NCI-H2227 (cell line): ENCODE measurements around the gene KCNG2.
"Not testable (repeated sequence)": the region's sequence is repeated elsewhere in the genome, so short reads cannot be mapped to it uniquely, and the experiment has no call there.

Source experiments
- DNase-seq: peaks from one replicate; lab custom pipeline; 2025; ENCODE audit not compliant: unreplicated experiment; lab: John Stamatoyannopoulos, UW

The KCNG2 gene

DNA sequence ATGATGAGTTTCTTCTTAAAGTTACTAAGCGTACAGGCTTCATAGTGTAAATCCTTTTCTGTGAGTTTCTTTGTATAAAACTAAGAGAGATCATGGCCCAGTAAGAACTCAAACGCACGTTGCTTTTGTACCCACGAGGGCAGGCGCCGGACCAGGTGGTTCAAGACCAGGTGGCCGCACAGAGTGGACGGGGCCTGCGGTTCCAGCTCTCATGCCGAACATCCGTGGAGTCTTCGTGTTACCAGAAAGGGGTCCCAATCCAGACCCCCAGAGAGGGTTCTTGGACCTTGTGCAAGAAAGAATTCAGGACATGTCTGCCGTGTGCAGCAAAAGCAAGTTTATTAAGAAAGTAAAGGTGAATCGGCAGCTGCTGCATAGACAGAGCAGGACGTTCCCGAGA, 53.0 kb downstream of the KCNG2 start:
- no peak for DNase-seq

DNA sequence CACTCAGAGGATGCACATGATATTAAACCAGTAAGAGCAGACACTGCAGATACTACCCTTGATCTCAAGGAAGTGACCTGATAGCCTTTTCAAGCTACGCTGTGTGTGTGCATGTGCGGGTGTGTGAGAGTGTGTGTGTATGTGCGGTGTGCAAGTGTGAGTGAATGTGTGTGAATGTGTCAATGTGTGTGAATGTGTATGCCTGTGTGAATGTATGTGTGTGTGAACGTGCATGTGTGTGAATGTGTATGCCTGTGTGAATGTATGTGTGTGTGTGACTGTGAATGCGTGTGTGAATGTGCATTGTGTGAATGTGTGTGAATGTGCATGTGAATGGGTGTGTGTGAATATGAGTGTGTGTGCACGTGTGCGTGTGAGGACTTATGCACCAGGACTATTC, 53.8 kb downstream of the KCNG2 start:
- no peak for DNase-seq

DNA sequence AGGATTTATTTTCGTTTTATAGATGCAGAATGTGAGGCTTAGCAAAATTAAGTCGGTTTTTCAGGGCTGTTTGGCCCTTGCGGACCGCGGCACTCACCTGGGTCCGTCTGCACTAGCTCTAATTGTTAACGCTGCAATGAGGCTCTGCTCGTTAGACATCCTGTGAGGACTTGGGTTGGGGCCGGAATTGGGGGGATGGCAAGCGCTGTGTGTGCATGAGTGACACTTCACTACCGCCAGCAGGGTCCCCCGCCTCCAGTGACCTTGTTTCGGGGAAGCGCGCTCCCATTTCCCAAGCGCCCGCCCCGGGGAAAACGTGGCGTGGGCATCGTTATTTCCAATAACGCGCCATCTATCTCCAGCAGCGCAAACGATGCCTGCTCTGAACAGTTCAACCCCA, 54.2 kb downstream of the KCNG2 start:
- DNase-seq: no peak

DNA sequence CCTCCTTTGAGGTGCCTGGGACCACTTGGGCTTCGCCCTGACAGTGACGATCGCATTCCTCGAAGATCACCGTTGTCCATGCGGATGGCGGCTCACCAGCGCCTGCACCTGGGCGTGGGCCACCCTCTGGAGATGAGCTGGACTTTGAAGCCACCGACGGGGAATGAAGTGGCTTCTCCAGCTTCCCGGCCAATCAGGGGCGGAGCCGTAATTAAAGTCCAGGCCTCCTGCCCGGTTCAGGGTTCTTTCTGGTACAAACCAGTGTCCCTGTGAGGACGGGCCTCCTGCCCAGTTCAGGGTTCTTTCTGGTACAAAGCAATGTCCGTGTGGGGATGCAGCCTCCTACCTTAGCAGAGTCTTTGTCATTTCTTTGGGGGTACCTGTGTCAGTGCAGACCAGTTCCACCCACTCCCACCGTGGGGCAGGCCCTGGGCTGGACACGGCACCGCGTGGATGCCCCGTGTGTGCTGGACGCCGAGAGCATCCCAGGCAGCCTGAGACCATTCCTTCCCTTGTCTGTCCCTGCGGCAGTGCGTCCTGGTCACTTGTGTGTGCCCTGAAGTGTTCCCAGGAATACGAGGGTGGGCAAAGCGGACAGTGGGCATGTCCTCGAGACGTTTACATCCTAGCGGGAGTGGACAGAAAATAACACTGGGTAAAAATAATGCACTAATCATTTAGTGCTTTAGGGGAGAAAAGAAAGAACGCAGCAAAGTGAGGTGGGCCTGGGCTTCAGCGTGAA, 55.0 kb downstream of the KCNG2 start:
- DNase-seq: no peak

DNA sequence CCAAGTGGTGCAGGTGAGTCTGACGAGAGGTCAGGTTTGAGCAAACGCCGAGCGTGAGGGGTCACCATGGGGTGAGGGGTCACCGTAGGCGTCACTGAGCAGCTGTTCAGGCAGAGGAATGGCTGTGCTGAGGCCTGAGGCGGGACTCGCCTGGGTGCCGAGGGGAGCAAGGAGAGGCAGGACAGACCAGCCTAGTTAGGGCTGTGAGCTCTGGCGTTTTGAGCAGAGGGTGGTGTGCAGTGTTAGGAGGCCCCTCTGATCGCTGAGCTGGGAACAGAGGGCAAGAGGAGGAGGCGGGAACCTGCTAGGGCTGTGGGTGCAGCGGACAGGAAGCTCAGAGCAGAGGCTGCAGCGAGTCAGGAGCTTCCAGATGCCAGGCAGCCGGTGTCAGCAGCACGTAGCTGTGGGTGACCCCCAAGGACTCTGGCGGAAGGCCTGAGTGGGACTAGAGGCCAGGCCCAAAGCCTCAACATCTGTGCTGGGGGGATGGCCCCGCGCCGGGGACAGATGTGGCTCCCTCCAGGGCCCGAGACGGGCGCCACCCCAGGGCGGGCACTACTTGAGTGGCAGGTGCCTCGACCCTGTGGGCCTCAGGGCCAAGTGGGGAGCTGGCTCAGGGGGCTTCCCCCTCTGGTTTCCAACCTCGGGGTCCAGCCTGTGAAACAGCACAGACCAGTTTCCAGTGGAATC, 55.7 kb downstream of the KCNG2 start:
- no peak for DNase-seq

DNA sequence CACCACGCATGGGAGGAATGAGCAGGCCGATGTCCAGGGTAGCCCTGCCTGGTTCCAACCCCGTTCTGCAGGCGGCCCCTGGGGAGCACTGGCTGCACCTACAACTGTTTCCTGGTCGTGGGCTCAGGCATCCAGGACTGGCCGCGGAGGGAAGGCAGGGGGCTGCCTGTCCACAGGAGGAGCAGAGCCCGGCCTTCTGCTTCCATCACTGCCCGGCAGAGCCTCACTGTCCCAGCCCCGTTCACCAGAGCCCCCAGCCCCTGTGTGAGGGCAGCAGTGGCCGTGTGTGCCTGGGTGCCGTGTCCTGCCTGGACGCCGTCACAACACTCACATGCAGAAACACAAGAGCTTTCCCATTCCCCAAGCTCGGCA, 56.2 kb downstream of the KCNG2 start:
- DNase-seq: no peak

DNA sequence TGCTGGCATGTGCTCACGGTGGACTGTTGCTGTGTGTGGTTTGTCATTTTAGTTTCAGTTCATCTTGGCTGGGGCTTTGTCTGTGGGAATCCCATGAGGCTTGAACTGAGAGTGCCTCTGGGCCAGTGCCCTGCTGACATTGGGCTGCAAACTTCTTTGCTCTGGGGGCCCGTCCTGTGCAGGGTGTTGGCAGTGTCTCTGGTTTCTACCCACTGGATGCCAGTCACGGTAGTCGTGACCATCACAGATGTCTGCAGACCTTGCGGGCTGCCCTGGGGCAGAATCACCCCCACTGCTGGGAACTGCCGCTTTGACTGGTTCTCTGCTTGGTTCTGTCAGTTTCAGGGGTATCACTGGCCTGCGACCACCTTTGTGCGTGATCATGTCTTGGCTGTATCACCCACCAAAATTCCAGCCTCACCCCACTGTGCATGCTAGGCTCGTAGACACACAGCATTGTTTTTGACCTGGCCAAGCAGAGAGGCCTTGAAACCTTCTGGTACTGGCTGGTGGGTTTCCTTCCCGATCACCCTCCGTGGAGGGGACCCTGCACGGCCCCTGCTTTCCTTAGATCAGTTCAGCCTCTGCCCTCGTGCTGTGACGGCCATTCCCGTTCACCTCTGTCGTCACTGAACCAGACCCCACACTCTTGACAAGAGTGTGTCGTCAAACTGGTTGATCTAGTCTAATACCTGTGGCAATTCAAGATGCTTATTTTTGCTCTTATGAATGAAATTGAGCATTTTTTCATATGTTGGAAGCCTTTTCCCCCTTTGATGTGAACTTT, 57.6 kb downstream of the KCNG2 start:
- DNase-seq: no peak

DNA sequence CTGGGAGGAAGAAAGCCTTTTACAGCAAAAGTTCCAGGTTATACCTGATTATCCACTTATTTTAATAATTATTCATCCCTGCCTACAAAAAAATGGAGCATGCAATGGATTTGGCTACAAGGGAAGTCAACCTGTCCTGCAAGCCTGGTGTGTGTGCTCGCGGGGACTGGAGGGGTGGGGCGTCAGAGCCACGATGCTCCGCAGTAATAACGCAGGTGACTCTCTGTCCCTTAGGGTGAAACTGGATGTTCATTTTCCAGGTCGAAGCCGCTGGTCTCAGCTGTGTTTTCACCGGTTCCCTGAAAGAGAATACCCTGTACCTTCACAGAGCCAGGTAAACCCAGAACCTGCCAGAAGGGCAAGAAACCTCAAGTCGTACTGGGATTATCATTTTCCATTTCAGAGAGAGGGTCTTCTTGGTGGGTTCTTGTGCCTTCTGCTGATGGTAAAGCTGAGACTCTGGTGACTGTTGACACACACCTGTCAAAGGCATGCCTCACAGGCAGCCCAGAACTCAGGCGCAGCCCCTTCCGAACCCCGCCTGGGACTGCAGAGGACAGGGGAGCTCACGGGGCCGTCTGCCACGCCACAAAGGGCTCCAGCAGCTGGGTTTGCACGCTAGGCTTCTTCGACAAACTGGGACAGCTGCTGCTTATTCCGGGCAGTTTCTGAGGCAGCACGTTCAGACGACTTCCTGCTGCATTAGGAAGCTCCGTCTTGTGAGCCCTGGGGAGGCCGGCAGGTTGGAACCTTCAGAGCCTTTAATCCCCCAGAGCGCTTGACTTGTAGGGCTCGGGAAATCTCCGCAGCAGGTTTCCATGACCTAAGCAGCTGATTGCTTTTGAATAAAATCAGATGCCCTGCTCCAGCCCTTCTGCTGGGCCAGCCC, 58.6 kb downstream of the KCNG2 start:
- DNase-seq: peak; percentile 34

DNA sequence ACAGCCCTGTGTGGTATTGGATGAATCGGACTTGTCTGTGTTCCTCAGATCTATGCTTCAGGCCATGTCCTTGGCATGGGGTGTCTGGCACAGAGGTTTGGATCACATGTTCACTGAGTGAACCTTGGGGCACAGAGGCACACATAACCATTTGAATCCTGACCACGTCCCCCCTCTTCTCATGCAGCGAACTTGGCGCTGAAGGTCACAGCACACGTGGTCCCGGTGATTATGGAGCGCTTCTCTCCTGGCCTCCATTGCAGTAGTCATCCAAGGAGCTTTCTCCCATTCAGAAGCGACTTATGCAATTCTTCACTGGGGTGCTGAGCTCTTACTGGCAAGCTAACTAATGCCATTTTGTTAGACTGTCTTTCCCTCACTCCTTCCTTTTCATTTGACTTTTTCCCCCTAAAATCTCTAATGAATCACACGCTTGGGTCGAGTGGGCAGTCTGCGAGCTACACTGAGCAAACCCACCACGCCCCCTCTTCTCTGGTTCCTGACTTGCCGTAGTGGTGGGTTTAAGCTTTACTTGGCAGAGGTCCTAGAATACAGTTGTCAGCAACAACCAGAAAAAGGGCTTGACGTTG, 59.4 kb downstream of the KCNG2 start:
- DNase-seq: peak; percentile 7

DNA sequence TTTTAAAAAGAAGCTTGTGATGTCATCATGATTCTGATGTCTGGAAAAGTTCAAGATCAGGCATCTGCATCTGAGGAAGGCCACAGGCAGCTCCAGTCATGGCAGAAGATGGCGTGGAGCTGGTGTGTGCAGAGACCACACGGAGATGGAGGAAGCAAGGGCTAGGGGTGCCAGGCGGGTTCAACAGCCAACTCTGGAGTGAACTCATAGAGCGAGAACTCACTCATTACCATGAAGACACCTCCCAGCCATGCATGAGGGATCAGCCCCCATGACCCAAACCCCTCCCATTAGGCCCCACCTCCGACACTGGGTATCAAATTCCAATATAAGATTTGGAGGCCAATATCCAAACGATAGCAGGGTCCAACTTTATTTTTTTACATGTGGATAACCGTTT, 61.6 kb downstream of the KCNG2 start:
- no peak for DNase-seq

DNA sequence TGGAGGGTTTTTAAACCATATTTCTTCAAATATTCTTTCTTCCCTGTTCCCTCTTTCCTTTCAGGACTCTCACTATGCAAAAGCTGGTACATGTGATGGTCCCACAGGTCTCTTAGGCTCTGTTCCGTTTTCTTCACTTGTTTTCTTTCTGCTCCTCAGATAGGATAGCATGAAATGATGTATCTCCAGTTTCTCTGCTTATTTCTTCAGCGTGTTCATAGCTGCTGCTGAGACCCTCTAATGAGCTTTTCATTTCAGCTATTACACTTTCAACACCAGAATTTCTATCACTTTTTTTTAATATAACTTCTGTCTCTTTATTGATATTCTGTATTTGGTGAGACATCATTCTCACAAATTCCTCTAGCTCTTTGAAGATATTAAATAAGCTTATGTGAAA, 63.9 kb downstream of the KCNG2 start:
- no peak for DNase-seq

DNA sequence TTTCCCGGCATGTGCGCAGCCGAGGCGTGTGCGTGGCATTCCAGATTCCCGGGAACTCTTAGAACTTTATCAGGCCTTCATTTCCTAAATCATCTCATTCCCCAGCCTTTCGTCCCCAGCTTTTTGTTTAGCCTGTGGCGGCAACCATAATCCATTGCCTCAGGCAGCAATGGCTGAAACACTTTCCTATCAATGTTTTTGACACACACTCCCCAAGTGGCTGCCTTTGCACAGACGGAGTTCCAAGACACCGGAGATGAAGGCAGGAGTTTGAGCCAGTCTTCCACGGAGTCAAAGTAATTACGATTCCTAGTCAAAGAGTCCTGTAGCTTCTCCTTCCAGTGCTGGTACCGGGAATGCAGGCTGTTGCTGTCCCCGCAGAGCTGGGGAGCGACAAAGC, 64.8 kb downstream of the KCNG2 start:
- DNase-seq: no peak

DNA sequence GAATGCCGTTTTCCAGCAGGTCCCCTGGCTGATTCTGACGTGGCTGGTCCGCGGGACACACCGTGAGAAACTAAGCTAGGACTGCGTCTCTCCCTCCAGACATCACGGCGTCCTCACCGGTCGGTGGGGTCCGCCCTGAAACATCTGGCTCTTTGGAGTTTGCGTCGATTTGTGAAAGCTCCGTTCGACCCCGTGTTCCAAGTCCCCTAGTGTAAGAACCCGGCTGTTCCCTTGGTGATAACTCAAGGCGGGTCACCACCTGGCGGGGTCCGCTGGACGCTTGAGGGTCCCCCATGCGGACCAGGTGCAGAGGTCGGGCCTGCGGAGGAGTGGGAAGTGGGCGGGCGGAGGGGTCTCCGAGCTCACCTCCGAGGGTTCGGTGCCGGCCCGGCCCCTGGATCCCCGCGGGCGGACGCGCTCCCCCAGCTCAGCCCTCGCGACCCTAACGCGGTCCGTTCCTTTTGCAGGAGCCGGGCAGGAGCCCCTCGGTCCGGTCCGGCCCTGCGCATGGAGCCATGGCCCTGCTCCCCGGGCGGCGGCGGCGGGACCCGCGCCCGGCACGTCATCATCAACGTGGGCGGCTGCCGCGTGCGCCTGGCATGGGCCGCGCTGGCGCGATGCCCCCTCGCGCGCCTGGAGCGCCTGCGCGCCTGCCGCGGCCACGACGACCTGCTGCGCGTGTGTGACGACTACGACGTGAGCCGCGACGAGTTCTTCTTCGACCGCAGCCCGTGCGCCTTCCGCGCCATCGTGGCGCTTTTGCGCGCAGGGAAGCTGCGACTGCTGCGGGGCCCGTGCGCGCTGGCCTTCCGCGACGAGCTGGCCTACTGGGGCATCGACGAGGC, 65.6 kb downstream of the KCNG2 start:
- no peak for DNase-seq

DNA sequence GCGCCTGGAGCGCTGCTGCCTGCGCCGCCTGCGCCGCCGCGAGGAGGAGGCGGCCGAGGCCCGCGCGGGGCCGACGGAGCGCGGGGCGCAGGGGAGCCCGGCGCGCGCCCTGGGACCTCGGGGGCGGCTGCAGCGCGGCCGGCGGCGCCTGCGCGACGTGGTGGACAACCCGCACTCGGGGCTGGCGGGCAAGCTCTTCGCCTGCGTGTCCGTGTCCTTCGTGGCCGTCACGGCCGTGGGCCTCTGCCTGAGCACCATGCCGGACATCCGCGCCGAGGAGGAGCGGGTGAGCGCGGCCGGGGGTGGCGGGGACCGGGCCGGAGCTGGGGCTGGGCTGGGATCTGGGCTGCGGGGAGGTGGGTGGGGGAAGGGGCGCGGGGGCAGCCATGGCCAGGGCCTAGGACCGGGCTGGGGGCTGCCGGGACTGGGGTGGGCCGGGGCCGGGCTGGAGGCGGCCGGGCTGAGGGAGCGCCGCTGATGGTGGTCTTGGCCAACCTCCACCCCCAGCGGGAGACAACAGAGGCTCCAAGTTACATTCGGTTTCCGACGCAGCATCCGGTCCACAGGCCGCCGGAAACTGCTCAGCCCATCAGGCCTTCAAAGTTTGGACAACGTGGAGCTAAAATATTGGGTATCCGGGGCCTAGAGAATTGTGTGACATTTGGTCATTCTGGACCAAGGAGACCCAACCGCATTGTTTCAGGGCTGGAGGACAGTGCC, 66.4 kb downstream of the KCNG2 start:
- DNase-seq: no peak

DNA sequence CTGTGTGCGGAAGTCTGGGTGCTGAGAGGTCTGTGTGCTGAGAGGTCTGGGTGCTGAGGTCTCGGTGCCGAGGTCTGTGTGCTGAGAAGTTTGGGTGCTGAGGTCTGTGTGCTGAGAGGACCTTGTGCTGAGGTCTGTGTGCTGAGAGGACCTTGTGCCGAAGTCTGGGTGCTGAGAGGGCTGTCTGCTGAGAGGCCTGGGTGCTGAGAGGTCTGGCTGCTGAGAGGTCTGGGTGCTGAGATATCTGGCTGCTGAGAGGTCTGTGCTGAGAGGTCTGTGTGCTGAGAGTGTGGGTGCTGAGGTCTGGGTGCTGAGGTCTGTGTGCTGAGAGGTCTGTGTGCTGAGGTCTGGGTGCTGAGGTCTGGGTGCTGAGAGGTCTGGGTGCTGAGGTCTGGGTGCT, 67.2 kb downstream of the KCNG2 start:
- DNase-seq: not testable (repeated sequence)

DNA sequence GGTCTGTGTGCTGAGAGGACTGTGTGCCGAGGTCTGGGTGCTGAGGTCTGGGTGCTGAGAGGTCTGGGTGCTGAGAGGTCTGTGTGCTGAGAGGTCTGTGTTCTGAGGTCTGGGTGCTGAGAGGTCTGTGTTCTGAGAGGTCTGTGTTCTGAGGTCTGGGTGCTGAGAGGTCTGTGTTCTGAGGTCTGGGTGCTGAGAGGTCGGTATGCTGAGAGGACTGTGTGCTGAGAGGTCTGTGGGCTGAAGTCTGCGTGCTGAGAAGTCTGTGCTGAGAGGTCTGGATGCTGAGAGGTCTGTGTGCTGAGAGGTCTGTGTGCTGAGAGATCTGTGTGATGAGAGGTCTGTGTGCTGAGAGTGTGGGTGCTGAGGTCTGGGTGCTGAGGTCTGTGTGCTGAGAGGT, 68.2 kb downstream of the KCNG2 start:
- not testable (repeated sequence) for DNase-seq

DNA sequence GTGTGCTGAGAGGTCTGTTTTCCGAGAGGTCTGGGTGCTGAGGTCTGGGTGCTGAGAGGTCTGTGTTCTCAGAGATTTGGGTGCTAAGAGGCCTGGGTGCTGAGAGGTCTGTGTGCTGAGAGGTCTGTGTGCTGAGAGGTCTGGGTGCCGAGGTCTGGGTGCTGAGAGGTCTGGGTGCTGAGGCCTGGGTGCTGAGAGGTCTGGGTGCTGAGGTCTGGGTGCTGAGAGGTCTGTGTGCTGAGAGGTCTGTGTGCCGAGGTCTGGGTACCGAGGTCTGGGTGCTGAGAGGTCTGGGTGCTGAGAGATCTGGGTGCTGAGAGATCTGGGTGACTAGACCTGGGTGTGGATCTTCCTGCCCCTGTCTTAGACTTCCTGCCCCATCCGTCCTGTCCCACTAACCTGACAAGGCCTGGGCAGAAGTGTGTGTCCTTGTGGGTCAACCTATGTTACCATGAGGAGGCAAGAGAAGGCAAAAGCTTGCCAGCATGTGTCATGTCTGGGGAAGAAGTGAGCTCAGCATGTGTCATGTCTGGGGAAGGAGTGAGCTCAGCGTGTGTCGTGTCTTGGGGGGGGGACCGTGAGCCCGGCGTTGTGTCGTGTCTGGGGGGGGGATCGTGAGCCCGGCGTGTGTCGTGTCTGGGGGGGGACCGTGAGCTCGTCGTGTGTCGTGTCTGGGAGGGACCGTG, 69.3 kb downstream of the KCNG2 start:
- DNase-seq: no peak

DNA sequence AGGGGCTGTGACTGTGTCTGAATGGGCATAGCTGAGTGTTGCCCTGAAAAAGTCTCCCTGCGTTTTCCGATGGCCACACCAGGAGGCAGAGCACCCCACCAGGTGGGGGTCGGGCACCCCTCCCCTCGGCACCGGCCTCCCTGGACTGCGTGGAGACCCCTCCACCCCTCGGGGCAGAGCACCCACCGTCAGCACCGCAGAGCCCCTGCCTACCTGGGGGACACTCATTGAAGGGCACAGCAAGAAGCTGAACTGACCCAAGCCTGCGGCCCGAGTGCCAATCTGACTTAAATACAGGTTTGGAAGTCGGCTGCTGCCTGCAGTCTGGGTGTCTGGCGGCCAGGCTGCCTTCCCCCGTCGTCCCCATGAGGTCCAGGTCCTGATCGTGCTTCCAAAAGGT, 69.9 kb downstream of the KCNG2 start:
- no peak for DNase-seq
